Measurements from ENCODE around the gene BNC2.

DNA sequence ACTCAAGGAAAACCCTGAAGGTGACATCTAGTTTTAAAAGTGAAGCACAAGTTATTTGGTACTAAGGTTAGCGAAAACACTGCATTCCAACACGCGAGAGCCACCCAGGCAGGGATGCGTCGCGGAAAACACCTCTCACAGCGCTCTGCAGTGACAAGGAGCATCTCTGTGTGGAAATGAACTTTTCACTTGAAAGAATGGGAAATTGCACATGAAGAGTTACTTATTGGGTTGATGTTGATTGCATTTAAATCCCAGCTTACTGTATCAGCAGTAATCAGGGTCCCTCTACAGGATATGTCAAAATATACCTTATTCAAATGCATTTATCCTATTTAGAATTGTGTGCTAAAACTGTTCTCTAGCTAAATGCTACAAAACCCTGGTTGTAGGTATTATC lies 144.4 kb downstream of the BNC2 start:
- no peak for TF ChIP-seq EP300 (IDR thresholded peaks at IDR 0.05; ENCODE audit: borderline replicate concordance)
- TF ChIP-seq TEAD4 (IDR thresholded peaks at IDR 0.05) = peak; percentile 35; the same call in 1 of the 2 replicates
- no peak for TF ChIP-seq USF1 (IDR thresholded peaks at IDR 0.05)
- TF ChIP-seq EGR1 (IDR thresholded peaks at IDR 0.05) = no peak
- TF ChIP-seq RAD21 (IDR thresholded peaks at IDR 0.05; ENCODE audit: low read depth) = peak; percentile 52
- TF ChIP-seq ZBTB7A (IDR thresholded peaks at IDR 0.05; ENCODE audit: low read depth) = no peak
- TF ChIP-seq TAF1 (IDR thresholded peaks at IDR 0.05; ENCODE audit: low read depth) = no peak
- TF ChIP-seq, protein P1, sequence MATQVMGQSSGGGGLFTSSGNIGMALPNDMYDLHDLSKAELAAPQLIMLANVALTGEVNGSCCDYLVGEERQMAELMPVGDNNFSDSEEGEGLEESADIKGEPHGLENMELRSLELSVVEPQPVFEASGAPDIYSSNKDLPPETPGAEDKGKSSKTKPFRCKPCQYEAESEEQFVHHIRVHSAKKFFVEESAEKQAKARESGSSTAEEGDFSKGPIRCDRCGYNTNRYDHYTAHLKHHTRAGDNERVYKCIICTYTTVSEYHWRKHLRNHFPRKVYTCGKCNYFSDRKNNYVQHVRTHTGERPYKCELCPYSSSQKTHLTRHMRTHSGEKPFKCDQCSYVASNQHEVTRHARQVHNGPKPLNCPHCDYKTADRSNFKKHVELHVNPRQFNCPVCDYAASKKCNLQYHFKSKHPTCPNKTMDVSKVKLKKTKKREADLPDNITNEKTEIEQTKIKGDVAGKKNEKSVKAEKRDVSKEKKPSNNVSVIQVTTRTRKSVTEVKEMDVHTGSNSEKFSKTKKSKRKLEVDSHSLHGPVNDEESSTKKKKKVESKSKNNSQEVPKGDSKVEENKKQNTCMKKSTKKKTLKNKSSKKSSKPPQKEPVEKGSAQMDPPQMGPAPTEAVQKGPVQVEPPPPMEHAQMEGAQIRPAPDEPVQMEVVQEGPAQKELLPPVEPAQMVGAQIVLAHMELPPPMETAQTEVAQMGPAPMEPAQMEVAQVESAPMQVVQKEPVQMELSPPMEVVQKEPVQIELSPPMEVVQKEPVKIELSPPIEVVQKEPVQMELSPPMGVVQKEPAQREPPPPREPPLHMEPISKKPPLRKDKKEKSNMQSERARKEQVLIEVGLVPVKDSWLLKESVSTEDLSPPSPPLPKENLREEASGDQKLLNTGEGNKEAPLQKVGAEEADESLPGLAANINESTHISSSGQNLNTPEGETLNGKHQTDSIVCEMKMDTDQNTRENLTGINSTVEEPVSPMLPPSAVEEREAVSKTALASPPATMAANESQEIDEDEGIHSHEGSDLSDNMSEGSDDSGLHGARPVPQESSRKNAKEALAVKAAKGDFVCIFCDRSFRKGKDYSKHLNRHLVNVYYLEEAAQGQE (IDR thresholded peaks at IDR 0.05; ENCODE audit: low read depth) = no peak
- TF ChIP-seq YY1 (IDR thresholded peaks at IDR 0.05; ENCODE audit: low read depth) = no peak

All from Ishikawa (cell line).